Measurements from ENCODE around the gene ALG11. TPM values are rescaled to one million over a fixed set of nuclear protein-coding genes. Genes with fewer than 3 reads are reported as not detected.

ALG11 gene
- total RNA-seq, 1 experiment from 2014 or later: 22.6 TPM

DNA sequence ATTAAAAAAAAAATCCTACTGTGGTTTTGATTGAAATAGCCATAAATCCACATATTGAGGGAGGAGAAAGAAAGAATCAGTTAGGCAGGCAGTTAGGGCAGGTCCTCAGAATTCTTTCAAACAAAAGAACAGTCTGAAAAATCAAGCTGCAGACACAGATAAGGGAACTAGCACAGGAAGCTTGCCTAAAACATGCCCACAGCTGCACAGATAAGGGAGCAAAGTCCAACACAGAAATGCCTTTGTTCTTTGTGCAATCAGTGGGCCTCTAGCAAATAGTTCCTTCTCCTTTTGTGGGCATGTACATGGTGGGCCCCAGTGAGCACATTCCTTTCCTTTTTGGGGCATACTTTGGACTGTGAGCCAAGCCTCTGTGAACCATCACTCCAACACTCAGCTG is 55.0 kb downstream of the ALG11 start:
- ChIA-PET CTCF (no interaction called here), POLR2A (no interaction called here), RAD21 (ENCODE audit: low non-redundant PET in 1 of 2, low total read pairs in 2 of 2, uncharacterized antibody in 2 of 2, unreplicated experiment in 2 of 2) (no interaction called here)
- Histone ChIP-seq H3K4me1 (ENCODE audit: control insufficient read depth in 1 of 2, insufficient read depth in 2 of 2, low read length in 2 of 2) (no peaks in the 10 kb centered on the region), H4K20me1 (ENCODE audit: insufficient read depth) (no peaks in the 10 kb centered on the region), H3K4me2 (ENCODE audit: low read length) (no peak overlapping the region), H2AFZ (ENCODE audit: low read depth, low read length, poor library complexity, severe bottlenecking) (no peak overlapping the region), H3K27me3 (ENCODE audit: insufficient read depth, low read length) (no peaks in the 10 kb centered on the region), H3K4me3 (replicated peaks in 1 of 2; ENCODE audit: low read depth in 1 of 2, low read length in 2 of 2) (no peak overlapping the region), H3K36me3 (ENCODE audit: control insufficient read depth in 1 of 2, insufficient read depth in 2 of 2, low read length in 2 of 2) (no peaks in the 10 kb centered on the region), H3K27ac (ENCODE audit: low read depth, low read length) (no peak overlapping the region), H3K79me2 (ENCODE audit: insufficient read depth, low read length) (no peaks in the 10 kb centered on the region), H3K9me2 (ENCODE audit: insufficient read depth) (no peaks in the 10 kb centered on the region), H3K9me3 (ENCODE audit: control insufficient read depth in 1 of 2, insufficient read depth in 1 of 2, low read depth in 1 of 2, low read length in 2 of 2) (peaks cover 9 to 18% of the 10 kb centered on the region in 2 experiments; a peak in 3 of 4 replicates), H3K9ac (ENCODE audit: low read length) (no peak overlapping the region)
- BruUV-seq (replicated peaks): no TSS peak
- ATAC-seq (no peak), DNase-seq (ENCODE audit: low read depth, low spot score) (peak; percentile 6)
- intact Hi-C loops (cut with micrococcal nuclease): no loop called here
- TF ChIP-seq, protein P1, sequence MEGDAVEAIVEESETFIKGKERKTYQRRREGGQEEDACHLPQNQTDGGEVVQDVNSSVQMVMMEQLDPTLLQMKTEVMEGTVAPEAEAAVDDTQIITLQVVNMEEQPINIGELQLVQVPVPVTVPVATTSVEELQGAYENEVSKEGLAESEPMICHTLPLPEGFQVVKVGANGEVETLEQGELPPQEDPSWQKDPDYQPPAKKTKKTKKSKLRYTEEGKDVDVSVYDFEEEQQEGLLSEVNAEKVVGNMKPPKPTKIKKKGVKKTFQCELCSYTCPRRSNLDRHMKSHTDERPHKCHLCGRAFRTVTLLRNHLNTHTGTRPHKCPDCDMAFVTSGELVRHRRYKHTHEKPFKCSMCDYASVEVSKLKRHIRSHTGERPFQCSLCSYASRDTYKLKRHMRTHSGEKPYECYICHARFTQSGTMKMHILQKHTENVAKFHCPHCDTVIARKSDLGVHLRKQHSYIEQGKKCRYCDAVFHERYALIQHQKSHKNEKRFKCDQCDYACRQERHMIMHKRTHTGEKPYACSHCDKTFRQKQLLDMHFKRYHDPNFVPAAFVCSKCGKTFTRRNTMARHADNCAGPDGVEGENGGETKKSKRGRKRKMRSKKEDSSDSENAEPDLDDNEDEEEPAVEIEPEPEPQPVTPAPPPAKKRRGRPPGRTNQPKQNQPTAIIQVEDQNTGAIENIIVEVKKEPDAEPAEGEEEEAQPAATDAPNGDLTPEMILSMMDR (IDR thresholded peaks at IDR 0.05 in 2 of 3, conservative IDR thresholded peaks at IDR 0.05 in 1 of 3; ENCODE audit: borderline replicate concordance in 1 of 3, insufficient read depth in 1 of 3, low read depth in 2 of 3, low read length in 2 of 3): no peak
- TF ChIP-seq CBX3 (IDR thresholded peaks at IDR 0.05; ENCODE audit: low read depth): peak; percentile 84; the same call in 1 of the 2 replicates
- no peak for TF ChIP-seq FOSL1 (IDR thresholded peaks at IDR 0.05; ENCODE audit: low read depth)

GRCh38 chr13:52070929-52071523 is 58.8 kb downstream of the ALG11 start:
- H3K9ac ChIP-seq (ENCODE audit: low read length): no peak overlapping the region
- TF ChIP-seq, protein P2, sequence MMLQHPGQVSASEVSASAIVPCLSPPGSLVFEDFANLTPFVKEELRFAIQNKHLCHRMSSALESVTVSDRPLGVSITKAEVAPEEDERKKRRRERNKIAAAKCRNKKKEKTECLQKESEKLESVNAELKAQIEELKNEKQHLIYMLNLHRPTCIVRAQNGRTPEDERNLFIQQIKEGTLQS (IDR thresholded peaks at IDR 0.05): no peak
- peak; percentile 27; the same call in 1 of the 2 replicates for TF ChIP-seq RAD21 (IDR thresholded peaks at IDR 0.05; ENCODE audit: low read depth)
- ChIA-PET CTCF (no interaction called here), POLR2A (no interaction called here), RAD21 (ENCODE audit: low non-redundant PET in 1 of 2, low total read pairs in 2 of 2, uncharacterized antibody in 2 of 2, unreplicated experiment in 2 of 2) (no interaction called here)
- no peaks in the 10 kb centered on the region for H4K20me1 ChIP-seq (ENCODE audit: insufficient read depth)
- H3K36me3 ChIP-seq (ENCODE audit: control insufficient read depth in 1 of 2, insufficient read depth in 2 of 2, low read length in 2 of 2): no peaks in the 10 kb centered on the region
- H3K9me3 ChIP-seq (ENCODE audit: control insufficient read depth in 1 of 2, insufficient read depth in 1 of 2, low read depth in 1 of 2, low read length in 2 of 2): peaks cover 8 to 13% of the 10 kb centered on the region in 2 experiments; a peak in 3 of 4 replicates
- no peaks in the 10 kb centered on the region for H3K79me2 ChIP-seq (ENCODE audit: insufficient read depth, low read length)
- no peak overlapping the region for H3K4me2 ChIP-seq (ENCODE audit: low read length)
- H3K4me1 ChIP-seq (ENCODE audit: control insufficient read depth in 1 of 2, insufficient read depth in 2 of 2, low read length in 2 of 2): no peaks in the 10 kb centered on the region
- intact Hi-C loops (cut with micrococcal nuclease): no loop called here
- peak; percentile 66 for ATAC-seq
- H3K27me3 ChIP-seq (ENCODE audit: insufficient read depth, low read length): no peaks in the 10 kb centered on the region
- no peak overlapping the region for H3K27ac ChIP-seq (ENCODE audit: low read depth, low read length)
- BruUV-seq (replicated peaks): no TSS peak
- DNase-seq (ENCODE audit: low read depth, low spot score): no peak
- no peaks in the 10 kb centered on the region for H3K9me2 ChIP-seq (ENCODE audit: insufficient read depth)
- H3K4me3 ChIP-seq (replicated peaks in 1 of 2; ENCODE audit: low read depth in 1 of 2, low read length in 2 of 2): no peak overlapping the region
- H2AFZ ChIP-seq (ENCODE audit: low read depth, low read length, poor library complexity, severe bottlenecking): no peak overlapping the region

Other genes with a start within 250 kb of the ALG11 start
- 3.9 TPM for gene DHRS12, start 208.2 kb upstream of the ALG11 start, total RNA-seq (2021; ENCODE audit: unreplicated experiment)
- gene TMEM272, start 167.2 kb upstream of the ALG11 start, total RNA-seq (2021; ENCODE audit: unreplicated experiment): 0.17 TPM
- not detected for gene CCDC70, start 150.4 kb upstream of the ALG11 start, total RNA-seq (2021; ENCODE audit: unreplicated experiment)
- gene ATP7B, start 948 bp upstream of the ALG11 start, total RNA-seq (2021; ENCODE audit: unreplicated experiment): 10.3 TPM
- gene UTP14C, start 12.3 kb downstream of the ALG11 start, total RNA-seq (2021; ENCODE audit: unreplicated experiment): 9.0 TPM
- gene NEK5, start 116.7 kb downstream of the ALG11 start, total RNA-seq (2021; ENCODE audit: unreplicated experiment): 1.5 TPM
- gene NEK3, start 147.2 kb downstream of the ALG11 start, total RNA-seq (2021; ENCODE audit: unreplicated experiment): 15.7 TPM

Measured in HCT116 (cell line).